Activated CD4-positive, CD25-positive, alpha-beta regulatory T cell (primary cell): ENCODE measurements around the gene MYPOP.

ENCODE experiments used
- DNase-seq, 4 experiments: peaks; one replicate each; lab custom pipeline; 2025; lab: John Stamatoyannopoulos, UW

Gene MYPOP

DNA sequence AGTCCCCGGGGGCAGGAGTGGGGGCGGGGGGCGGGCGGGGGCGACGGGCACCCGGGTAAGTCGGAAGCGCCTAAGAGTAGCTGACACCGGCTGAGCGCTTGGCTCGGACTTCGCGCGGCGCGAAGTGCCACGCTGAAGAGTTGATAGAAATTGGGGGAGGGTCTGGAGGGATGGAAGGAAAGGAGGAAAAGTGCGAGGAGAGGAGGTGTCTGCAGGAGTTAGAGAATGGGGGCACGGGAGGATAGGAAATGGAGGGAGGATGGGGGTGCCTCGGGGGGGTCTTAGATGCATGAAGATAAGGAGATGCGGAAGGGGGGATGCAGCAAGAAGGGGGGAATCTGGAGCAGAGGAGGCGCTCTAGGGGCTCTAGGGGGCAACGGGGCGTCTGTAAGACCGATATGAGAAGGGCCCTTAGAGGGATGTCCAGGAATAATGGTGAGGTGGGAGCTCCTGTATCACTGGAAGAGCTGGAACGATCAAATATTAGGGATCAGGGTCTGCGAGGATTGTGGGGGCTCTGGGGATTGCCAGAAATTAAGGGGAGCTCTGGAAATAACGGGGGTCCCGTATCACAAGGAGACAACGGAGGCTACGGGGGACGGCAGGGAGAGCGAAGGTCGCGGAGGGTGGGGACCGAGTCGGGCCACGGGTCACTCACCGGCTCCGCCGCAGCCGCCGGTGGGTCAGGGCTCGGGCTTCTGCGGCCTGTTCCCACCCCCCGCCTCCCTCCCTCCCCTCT is at the start of gene MYPOP:
MYPOP (minus strand) TSS at position 702 of the 739 bp plus-strand sequence. CDS start 840 bp downstream, outside the sequence.
- DNase-seq, result no peak

DNA sequence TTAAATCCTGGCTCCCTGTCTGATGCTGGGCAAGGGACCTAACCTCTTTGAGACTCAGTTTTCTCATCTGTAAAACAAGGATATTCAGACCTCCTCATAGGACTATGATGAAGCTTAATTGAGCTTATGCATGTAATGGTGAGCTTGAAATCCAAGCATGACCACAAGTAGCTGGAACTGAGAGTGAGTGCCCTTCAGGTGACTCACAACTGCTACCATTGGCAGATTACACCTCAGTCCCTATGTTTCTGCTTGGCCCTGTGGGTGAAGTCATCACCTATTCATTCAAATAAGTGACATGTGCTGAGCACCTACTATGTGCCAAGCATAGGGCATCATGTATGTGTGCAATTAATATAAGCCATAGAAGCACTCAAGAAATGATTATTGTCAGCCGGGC is 45.5 kb upstream of the MYPOP start:
- no peak for DNase-seq

- no peak for DNase-seq
These were observed 38.0 kb upstream of the MYPOP start for GRCh38 chr19:45940515-45940805.

DNA sequence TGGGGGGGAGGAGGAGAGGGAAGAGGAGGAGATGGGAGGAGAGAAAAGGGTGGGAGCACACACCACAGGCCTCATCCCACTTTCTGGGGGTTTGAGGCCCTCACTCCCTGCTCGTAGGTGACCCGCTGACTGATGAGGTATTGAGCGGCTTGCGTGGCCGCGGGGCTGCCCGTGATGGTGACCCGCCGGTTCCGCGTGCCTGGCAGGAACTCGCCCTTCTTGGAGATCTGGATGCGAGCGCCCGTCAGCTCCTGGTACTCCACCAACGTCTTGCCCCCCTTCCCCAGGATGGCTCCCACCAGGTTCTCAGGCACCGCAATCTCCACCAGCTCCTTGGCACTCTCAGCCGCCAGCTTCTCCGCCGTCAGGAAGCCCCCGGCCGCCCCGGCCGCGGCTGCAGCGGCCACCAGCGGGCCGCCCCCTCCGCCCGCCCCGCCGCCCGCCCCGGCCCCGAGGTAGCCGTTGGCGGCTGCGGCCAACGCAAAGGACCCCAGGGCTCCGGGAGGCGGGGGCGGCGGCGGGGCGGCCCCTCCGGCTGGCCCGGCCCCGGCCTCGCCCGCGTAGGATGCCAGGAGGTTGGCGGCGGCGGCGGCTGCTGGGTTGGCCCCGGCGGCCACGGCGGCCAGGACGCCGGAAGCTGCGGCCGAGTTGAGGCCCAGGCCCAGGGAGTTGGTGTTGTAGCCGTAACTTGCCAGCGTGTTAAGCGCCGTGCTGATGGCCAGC is 37.5 kb upstream of the MYPOP start:
- no peak for DNase-seq

GRCh38 chr19:45938733-45939319 is 36.4 kb upstream of the MYPOP start:
- no peak for DNase-seq

DNA sequence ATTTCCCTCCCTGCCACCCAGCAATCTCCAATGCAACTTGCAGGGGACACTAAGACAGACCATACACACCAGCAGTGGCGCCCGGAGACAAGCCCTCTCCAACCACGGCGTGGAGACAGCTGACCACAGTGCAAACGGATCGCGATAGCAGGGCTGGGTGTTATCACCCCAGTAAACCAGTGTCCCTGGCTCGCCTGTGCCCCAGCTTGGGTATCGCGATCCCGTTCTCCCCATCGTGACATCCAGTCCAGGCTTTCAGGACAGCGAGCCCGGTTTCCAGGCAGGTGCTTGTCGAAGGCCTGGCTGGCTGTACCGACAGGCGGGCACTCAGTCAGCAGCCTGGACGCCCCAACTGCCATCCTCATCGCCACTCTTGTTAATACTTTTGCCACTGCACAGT is 32.9 kb upstream of the MYPOP start:
- DNase-seq, result no peak

DNA sequence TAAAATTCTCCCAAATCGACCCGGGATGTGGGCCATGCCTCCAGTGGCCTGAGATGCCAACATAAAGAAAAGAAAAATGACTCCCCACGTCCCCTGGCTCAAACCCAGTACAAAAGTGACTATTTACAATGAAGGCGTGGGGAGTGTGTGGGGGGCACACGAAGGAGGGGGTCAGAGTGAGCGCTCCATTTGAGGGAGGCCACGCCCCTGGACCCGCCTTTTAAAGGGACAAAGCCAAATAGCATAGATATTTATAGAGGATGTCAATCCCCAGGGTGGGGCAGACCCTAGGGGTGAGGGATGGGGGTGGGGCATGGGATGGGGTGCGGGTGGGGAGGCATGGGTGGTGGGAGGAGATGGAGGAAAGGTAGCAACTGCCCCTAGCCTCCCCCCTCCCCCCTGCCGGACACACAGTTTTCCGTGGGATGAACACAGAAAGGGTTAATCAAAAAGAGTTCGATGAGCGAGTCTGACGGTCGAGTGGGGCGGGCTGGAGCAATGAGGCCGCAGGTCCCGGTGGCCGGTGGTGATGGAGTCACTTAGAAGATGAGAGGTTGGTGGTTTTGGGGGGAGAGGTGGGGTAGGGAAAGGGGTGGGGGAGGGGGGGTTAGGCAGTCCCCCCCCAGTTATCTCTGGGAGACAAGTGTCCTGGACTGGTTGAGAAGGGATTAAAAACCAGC is 32.3 kb upstream of the MYPOP start:
- DNase-seq, result no peak

- DNase-seq, result no peak
These were observed 31.3 kb upstream of the MYPOP start for GRCh38 chr19:45933759-45934158.

GRCh38 chr19:45931055-45931454 is 28.6 kb upstream of the MYPOP start:
- DNase-seq, result no peak

- DNase-seq, result no peak
These were observed 26.8 kb upstream of the MYPOP start for GRCh38 chr19:45929247-45929646.

DNA sequence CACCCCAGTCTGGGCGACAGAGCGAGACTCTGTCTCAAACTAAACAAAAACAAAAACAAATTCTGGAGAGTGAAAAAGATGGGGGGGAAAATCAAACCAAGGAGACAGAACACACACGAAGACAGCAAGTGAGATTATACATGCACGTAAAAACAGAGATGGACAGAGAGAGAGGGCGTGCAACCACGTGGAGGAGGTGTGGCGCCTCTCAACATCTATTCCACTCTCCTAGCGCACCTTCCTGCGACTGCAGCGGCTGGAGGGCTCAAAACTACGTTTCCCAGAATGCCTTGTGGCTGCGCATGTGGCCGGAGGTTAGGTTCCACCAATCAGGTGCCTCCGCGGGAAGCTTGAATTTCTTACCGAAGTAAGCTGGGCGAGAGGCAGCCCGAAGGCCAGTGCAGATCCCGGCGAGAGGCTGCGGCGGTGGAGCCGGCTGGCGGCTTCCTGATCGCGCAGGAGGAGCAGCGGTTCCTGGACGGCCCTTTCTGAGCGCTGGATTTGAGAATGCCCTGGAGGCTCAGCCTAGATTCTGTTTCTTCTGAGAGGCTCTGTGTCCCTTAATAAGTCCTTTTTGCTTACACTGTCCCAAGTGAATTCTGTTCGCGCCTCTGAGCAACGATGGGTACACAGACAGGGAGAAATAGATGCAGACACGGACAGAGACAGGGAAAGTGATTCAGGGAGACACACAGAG is 25.3 kb upstream of the MYPOP start:
- DNase-seq, result peak; percentile 62 to 76 (median 70)

DNA sequence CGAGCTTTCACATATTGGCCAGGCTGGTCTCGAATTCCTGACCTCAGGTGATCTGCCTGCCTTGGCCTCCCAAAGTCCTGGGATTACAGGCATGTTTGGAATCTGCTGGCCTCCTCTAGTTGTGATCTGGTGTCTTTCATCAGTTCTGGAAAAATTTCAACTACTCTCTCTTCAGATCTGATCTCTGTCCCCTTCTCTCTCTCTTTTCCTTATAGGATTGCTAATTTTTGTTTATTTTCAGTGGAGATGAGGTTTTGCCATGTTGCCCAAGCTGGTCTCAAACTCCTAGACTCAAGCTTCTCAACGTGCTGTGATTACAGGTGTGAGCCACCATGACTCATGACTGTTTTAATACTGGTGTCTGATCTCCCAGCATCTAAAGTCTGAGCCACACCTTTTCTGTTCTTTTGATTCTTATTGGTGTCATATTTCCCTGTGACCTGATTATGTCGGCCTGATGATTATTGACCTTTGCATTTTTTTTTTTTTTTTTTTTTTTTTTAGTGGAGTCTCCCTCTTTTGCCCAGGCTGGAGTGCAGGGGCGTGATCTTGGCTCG is 22.6 kb upstream of the MYPOP start:
- no peak for DNase-seq

DNA sequence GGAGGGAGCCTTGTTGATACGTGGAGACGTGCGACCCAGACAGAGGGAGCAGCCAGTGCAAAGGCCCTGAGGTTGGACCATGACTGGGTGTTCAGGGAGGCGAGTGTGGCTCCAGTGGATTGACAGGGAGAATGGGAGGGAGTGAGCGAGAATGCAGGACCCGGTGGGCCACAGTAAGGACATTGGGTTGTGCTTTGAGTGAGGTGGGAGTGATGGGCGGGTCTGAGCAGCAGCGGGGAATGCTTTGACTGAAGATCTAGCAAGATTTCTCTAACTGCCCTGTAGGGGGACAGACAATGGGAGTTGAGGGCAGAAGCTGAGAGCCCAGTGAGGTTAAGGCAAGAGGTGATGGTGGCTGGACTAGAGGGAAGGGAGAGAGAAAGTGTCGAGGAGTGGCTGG is 19.9 kb upstream of the MYPOP start:
- DNase-seq, result no peak

DNA sequence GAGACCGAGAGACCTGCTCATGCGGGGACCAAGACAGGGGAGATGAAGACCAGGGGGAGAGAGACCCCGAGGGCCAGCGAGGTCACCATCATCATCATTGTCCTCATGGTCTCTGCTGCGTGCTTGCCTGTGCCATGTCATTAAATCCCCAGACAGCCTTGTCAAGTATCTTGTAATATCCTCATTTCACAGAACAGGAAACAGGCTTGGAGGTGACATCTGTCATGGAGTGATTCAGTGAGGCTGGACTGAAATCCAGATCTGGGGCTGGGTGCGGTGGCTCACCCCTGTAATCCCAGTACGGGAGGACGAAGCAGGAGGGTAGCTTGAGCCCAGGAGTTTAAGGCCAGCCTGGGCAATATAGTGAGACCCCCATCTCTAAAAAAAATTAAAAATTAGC is 18.0 kb upstream of the MYPOP start:
- no peak for DNase-seq

- DNase-seq, result no peak
These were observed 17.3 kb upstream of the MYPOP start for GRCh38 chr19:45919678-45920077.

DNA sequence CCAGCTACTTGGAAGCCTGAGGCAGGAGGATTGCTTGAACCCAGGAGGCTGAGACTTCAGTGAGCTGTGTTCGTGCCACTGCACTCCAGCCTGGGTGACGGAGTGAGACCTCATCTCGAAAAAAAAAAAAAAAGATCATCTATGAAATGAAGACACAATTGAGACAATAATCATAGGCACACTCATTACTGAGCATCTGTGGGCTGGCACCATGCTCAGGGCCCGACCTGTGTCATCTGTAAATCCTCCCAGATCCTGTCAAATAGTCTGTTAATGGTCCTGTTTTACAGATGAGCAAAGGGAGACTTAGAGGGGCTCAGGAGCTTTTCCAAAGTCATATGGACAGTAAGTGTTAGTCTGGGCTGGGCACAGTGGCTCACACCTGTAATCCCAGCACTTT is 16.3 kb upstream of the MYPOP start:
- no peak for DNase-seq

- no peak for DNase-seq
These were observed 15.1 kb upstream of the MYPOP start for GRCh38 chr19:45917421-45918091.

DNA sequence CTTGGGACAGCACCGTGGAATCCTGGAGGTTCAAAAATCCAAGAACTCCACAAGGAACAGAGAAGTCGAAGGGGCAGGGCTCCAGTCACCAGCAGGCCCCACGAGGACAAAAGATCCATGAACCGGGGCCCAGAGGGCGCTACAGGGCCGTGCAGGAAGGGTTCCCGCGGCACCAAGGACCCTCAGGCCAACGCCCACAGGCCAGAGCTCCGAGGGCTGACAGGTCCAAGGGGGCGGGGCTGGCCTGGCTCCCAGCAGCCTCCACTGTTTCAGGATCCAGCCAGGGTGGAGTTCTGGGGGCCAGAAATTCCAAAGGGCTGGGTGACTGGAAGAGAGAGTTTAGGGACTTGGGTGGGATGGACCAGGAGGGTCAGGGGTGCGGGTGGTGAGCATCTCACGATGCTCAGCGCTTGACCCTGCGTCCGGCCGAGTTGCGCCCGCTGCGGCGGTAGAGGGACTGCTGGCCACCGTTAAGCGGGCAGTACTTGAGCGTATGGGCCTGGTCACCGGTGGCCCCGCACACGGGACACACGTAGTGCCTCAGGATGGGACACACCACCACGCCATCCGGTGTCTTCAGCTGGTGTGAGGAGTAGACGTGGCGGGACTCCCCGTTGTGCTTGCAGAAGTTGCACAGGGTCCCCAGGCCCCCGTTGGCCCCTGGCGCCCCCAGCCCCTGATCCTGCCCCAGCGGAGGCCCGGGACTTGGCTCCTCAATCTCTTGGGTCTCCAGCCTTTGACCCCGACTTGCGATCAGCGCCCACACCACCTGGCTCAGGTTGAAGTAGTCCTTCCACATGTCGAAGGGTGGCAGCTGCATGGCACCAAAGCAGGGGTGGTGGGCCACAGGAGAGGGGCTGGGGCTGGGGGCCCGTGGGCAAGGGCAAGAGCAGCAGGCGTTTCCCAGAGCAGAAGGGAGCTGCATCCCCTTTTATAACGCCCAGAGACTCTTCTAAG is 11.7 kb upstream of the MYPOP start, which contains the start of gene NANOS2:
NANOS2 (minus strand) TSS at position 905 of the 957 bp plus-strand sequence; CDS start at position 820, 85 bp downstream.
- DNase-seq, result no peak

DNA sequence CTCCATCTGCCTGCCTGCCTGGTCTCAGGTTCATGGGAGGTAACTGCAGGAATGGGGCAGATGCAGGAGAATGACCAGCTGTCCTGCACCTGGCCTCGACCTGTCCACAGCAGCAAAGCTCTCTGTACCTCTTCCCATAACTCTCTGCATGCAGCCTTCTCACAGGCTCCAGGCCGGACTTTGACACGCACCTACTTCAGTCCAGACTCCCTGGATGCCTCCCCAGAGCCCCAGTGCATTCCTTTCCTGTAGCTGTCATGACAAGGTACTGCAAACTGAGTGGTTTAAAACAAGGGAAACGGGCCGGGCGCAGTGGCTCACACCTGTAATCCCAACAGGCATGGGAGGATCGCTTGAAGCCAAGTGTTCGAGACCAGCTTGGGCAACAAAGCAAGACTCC is 8.9 kb upstream of the MYPOP start:
- no peak for DNase-seq

DNA sequence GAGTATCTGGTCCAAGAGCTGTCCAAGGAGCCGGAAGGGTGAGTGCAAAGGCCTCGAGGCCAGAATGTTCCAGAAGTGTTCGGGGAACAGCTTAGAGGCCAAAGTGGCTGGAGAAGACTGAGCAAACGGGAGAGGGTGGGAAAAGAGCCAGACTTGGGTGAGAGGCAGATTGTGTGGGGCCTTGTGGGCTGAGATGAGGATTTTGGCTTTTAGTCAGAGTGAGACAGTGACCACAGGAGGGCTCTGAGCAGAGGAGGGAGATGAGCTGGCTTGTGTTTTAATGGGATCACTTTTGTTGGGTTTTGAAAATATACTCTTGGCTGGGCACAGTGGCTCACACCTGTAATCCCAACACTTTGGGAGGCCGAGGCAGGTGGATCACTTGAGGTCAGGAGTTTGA is 6.5 kb upstream of the MYPOP start:
- DNase-seq, result no peak
